ENCODE data around the gene GPS1.

- TF ChIP-seq REST (IDR thresholded peaks at IDR 0.05; ENCODE audit: low read depth, low read length) = no peak
- TF ChIP-seq, protein P1, sequence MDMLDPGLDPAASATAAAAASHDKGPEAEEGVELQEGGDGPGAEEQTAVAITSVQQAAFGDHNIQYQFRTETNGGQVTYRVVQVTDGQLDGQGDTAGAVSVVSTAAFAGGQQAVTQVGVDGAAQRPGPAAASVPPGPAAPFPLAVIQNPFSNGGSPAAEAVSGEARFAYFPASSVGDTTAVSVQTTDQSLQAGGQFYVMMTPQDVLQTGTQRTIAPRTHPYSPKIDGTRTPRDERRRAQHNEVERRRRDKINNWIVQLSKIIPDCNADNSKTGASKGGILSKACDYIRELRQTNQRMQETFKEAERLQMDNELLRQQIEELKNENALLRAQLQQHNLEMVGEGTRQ (IDR thresholded peaks at IDR 0.05; ENCODE audit: borderline replicate concordance, low read depth, low read length) = no peak
- no peak for TF ChIP-seq NBN (IDR thresholded peaks at IDR 0.05)
- TF ChIP-seq HCFC1 (IDR thresholded peaks at IDR 0.05; ENCODE audit: low read length) = no peak
- no peak for TF ChIP-seq GABPA (IDR thresholded peaks at IDR 0.05; ENCODE audit: low read depth)
- no peak for TF ChIP-seq EZH2 (IDR thresholded peaks at IDR 0.05; ENCODE audit: borderline replicate concordance, control insufficient read depth, low read depth, low read length)
- TF ChIP-seq YY1 (IDR thresholded peaks at IDR 0.05; ENCODE audit: low read depth, low read length) = no peak
- TF ChIP-seq SREBF2 (IDR thresholded peaks at IDR 0.05; ENCODE audit: low read length) = no peak
- TF ChIP-seq ZBTB4 (CRISPR knock-in tag; IDR thresholded peaks at IDR 0.05) = no peak
Measured at GRCh38 chr17:82060614-82061013, 8.9 kb downstream of the GPS1 start.
